GM12874 (cell line): ENCODE results near the gene RBBP5.

Experiments used
- CTCF ChIP-seq: IDR thresholded peaks from 2 replicates; pipeline ENCODE4 v1.5.1; 2011; ENCODE audit warnings: low read depth, mild to moderate bottlenecking, control low read depth, low read length, moderate library complexity; ENCODE audit not compliant: insufficient read depth

The RBBP5 gene

DNA sequence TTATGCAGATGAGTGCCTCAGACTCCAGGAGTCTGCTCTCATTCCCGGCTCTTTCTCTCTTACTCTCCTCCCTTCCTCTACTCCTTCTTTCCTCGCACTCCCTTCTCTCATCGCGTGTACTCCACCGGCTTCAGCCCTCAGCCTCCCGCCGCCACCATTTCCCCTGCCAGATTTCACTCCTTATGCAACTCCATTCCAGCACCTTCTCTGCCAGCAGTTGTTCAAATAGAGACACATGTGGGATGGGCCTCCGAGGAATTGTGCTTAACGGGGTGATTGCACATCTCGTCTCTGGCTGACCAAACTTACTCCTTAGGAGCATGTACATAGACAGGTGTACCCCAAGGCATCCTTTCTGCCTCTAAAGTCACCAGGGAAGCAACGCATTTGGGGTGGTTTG lies 76.6 kb downstream of the RBBP5 start:
- TF ChIP-seq CTCF: no peak

DNA sequence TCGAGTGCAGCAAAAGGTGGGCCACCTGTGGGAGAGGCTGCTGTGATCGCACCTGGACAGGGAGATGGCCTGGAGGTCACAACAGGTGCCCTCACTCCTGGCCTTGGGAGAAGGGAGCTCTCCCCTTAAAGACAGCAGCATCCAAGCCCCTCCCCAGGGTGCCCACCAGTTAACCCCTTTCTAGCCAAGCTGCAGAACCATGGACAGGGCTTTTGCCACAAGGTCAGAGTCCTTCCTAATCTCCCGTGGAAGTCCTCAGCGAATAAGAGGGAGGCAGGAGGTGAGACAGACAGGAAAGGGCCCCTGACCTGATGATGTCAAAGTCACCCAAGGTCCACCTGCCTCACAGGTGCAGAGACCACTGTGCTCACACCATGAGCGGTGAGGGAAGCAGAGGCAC lies 77.0 kb downstream of the RBBP5 start:
- TF ChIP-seq CTCF: no peak

GRCh38 chr1:205043866-205044265 lies 77.9 kb downstream of the RBBP5 start:
- TF ChIP-seq CTCF: no peak

DNA sequence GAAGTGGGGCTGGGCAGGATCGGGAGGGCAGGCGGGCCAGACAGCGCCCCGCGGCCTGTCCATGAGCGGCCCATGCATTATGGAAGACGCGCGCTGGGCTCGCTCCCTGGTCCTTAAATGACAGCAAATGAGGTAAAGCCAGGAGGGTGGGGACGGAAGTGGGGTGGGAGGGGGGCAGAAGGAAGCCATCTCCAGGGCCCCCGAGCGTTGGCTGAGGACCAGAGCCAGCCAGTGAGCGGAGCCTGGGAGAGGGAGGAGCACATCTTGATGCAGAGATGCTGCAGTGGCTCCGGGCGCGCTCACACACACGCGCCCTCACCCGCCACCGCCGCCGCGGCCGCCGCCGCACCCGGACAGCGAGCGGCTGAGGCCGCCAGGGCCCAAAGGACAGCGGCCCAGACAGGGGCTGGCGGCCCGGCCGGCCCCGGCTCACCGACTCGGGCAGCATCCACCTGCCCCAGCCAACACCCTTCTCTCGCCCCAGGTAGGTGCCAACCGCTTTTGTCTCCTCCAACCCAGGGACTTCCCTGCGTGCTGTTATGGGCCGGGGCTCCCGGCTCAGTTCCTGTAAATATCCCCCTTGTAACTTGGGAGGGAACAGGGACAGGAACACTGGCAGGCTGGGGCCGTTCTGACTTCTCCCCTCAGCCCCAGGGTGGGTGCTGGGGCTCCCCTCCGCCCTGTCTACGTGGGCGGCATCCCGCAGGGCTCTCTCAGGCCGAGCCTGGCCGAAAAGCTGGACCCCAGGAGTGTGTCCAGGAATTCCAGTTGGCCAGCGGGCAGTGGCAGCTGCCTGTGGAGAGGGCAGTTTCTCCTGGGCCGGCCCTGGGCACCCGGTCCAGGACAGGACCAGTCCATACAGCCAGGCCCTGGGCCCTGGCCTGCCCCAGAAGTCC lies 78.6 kb downstream of the RBBP5 start, which contains the start of gene CNTN2:
Gene CNTN2, plus strand, starts transcription at position 302 of the 896 bp plus-strand sequence. CDS start 9,974 bp downstream, outside the sequence.
- TF ChIP-seq CTCF: no peak

- no peak for TF ChIP-seq CTCF
Observed at GRCh38 chr1:205041998-205042910, 79.5 kb downstream of the RBBP5 start.

GRCh38 chr1:205041001-205041715 lies 80.6 kb downstream of the RBBP5 start:
- TF ChIP-seq CTCF: no peak
